HG03432 (cell line): ENCODE results near the gene PHF2.

ENCODE experiments used
- ATAC-seq: cut with Tn5 transposase; IDR thresholded peaks from one replicate; pipeline ENCODE4 v1.9.1; 2021; ENCODE audit warnings: mild to moderate bottlenecking, moderate library complexity; ENCODE audit not compliant: unreplicated experiment

The PHF2 gene

DNA sequence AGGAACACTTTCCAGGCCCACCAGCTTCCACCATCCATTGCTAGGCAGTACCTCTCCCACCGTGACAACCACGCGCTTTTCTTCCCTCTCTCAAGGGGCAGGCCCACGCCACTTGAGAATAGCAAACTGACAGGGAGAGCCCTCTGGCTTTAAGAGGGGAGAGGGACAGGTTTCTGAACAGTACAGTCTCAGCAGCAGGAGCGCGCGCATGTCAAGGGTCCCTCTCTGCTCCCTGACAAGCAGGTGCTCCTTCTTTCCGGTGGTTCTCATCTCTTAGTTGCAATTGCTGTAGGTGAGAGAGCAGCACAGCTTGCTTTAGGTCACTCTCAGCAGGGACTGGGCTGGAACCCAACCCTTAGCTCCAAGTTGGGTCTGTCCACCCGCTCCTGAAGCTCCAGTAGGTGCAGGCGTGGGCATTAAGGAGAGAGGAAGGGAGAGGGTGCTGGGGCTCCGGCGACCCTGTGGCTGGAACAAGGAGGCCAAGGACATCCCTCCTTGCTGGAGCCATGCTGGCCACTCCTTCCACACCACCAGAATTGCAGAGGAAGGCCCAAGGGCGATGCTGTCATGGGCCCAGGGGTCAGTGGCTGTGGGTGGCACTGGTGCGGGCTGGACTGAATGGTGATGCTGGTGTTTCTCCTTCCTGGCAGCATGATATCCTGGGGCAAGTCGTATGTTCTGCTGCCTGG lies 9.0 kb upstream of the PHF2 start:
- ATAC-seq, result peak; percentile 3

DNA sequence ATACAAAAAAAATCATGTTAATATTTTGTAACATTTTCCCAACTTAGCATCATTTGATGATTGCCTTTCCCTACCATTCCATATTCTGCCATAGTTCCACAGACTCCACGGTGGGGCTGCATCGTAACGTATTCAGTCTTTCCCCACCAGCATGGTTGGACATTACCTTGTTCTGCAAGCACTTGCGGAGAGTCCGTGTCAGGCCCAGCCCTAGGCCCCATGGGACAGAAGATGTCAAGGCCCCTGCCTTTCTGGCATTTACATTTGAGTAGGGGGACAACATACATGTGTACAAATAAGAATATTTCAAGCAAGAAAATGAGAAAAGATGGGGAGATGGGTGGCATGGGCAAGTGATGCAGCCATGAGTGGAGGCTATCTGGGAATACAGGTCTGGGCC lies 8.2 kb upstream of the PHF2 start:
- ATAC-seq, result no peak

DNA sequence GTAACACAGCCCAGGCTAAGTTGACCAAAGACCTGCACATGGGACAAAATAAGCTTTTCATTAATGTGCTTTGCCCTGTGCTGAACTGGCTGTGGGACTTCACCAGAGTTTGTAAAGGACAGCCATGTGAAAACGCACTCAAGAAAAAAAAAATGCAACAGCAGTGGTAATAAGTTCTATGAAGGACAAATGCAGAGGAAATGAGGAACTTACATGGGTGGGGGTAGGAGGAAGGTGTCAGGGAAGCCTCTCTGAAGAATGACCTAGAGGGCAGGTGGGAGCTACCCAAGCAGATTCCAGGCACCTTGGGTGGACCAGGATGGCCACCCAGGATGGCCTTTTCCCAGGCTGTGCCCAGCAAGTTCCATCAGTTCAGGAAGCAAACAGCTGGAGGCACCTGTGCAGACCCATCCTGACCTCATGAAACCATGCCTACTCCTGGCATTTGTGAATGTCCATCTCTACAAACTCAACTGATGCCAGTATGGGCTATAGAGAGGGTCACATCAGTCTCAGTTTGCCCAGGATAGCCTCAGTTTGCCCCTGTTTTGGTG lies 6.7 kb upstream of the PHF2 start:
- ATAC-seq, result no peak

DNA sequence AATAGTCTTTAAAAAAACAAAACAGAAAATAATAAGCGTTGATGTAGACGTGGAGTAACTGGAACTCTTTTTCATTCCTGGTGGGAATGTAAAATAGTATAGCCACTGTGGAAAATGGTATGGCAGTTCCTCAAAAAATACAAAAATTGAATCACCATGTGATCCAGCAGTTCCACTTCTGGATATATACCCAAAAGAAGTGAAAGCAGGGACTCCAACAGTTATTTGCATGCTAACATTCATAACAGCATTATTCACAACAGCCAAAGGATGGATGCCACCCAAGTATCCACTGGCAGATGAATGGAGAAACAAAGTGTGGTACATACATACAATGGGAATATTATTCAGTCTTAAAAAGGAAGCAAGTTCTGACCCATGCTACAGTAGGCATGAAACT lies 4.2 kb upstream of the PHF2 start:
- ATAC-seq, result no peak

DNA sequence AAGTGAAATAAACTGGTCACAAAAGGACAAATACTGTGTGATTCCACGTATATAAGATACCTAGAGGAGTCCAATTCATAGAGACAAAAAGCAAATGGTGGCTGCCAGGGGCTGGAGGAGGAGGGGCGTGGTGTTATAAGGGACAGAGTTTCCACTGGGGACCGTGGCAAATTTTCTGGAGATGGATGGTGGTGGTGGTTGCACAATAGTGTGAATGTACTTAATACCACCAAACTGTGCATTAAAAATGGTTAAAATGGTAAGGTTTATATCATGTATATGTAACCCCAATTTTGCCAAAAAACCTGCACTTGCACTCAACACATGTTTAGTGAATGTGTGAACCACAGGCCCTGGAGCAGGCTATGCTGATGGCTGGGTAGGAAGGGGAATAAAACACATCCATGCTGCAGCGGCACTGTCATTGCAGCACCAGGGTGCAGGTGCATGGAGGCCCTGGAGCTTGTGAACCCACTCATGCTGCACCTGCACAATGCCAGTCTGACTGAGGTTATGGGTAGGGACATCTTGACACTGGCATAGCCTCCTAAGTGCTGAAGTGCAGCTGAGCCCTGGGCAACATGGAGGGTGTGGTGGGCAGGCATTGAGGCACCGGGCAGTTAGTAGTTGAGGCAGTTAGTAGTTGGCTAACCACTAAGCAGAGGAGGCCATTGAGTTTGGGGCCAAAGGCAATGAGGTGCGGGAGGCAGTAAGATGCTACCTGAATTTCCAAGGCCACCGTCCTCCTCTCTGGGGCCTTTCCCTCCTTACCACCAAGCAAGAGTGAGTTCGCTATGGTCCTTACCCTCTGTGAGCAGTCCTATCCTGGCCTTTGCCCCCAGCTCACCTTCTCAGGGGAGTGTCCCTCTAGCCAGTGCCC lies 3.5 kb upstream of the PHF2 start:
- ATAC-seq, result no peak

DNA sequence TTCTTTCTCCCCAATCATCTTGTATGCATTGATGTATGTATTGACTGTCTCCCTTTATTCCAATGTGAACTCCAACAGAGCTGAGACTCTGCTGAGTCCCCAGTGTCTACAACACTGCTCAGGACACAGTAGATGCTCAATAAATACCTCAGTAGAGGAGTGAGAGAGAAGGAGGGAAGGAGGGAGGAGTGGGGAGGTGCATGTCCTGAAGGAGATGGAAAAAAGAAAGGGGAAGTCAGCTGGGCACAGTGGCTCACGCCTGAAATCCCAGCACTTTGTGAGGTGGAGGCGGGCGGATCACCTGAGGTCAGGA lies 2.9 kb upstream of the PHF2 start:
- ATAC-seq, result no peak

DNA sequence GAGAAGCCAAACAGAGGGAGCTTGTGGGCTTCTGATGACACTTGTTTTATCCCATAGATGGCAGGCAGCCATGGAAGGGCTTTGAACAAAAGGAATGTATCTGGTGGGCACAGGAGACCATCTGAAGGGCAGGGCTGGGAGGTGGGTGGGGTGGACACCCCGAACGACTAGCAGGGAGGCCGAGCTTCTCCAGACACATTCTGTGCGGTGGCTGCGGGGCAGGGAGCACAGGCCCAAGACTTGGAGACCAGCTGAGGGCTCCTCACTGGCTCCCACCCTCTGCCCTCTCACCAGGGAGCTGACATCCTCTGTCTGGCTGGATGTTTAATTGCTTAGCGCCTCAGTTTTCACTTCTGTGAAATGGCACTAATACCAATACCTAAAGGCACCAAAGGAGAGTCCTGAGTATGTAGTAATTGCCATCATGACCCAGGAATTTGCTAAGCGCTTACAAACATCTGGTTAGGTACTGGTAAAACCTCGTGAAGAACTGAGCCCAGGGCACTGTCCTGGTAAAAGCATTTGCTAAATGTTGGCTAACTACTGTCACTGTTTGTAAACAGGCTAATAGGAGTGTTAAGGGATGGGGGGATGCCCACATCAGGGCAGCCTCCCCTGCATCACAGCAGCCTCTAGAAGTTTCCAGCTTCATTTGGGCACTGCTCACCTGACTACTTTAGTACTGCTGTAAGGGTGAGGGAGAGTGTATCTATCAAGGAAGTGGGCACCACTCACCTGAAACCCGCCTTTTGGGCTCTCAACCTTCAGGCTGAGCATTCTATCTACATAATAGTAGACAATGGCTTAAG lies 2.1 kb upstream of the PHF2 start:
- ATAC-seq, result no peak

DNA sequence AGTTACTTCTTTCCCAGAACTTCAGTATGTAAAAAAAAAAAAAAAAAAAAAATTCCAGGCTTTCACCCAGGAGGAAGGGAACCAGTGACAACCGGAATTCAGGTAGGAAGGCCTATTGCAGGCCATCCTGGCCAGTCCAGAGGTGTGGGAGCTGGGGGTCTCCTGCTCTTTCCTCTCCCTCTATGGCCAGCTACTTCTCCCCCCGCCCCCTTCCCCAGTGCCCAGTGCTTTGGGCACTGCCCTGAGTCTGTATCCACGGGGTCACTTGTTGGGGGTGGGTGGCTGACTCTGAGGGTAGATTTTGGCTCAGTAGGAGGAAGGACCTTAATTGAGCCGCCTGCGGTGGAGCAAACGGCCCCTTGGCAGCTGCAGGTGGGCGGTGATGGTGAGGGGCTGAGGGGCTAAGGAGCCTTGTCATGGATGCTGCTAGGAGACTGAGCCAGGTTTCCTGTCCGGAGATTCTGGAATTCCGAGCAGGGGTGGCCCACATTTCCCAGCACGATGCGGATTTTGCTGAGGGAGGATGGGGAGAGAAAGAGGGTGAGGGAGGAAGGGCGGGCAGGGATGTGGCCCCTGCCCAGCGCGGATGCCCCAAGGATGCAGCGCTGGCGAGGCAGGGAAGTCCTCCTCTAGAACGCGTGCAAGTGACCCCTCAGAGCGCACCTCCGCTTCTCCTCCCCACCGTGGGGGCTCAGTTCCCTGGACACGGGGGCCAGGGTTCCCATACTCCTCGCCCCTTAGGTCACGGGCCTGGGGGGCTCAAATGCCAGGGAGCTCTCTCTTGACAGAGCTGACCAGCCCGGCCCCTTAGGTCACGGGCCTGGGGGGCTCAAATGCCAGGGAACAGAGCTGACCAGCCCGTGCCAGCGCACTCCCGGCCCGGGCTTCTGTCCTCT lies 1.2 kb upstream of the PHF2 start:
- ATAC-seq, result no peak

DNA sequence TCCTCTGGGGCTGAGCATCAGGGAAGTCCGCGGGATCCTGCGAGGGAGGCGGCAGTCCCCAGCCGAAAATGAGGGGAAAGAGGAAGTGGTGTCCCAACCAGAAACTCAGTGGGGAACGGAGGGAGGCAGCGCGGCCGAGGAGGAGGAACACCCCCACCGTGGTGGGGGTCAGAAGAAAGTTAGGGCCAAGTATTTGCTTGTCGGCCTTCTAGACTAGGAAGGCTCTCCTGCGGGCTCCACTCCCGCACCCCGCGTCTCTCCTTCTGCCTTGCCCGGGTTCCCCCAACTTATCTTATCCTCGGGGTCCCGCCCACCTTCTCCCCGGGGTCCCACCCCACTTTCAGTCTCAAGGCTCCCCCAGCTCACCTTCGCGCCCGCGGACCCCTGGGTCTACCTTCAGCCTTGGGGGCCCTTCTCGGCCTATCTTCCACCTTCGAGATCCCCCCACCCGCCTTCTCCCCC lies 557 bp upstream of the PHF2 start:
- ATAC-seq, result peak; percentile 34

DNA sequence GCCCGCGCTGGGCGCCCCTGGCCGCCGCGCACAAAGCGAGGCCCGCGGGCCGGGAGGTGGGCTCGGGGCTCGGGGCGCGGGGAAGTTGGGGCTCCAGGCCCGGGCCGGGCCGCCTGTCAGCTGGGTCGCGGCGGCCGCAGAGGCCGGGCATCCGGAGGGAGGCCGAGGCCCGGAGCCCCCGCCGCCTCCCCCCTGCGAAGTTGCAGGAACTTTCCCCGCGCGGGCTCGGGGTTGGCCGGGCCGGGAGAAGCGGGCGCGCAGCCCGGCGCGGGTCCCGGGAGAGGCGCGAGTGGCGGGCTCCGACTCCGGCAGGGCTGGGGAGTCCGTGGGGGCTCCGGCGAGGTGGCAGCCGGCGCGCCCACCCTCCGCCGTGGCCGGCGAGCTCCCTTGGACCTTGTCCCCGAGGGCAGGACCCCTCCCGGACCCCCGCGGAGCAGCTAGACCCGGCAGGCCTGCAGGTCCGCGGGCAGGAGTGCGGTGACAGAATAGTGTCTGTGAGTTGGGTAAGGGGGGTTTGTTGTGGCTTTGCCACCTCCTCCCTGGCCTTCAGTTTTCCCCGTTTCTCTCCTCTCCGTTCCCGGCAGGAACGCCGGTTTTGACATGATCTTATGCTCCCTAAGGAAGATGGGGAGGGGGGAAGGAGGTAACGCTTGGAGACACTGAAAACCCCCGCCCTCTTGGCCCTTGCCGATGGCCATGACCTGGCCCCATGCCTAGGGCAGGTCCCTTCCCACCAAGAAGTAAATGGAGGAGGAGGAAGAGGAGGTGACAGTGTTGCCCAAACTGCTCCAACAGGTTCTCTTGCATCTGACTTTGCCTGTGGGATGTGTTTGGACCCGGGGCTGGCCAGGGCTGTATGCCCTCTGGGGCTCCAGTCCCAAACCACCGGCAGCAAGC lies 942 bp downstream of the PHF2 start:
- ATAC-seq, result peak; percentile 24

DNA sequence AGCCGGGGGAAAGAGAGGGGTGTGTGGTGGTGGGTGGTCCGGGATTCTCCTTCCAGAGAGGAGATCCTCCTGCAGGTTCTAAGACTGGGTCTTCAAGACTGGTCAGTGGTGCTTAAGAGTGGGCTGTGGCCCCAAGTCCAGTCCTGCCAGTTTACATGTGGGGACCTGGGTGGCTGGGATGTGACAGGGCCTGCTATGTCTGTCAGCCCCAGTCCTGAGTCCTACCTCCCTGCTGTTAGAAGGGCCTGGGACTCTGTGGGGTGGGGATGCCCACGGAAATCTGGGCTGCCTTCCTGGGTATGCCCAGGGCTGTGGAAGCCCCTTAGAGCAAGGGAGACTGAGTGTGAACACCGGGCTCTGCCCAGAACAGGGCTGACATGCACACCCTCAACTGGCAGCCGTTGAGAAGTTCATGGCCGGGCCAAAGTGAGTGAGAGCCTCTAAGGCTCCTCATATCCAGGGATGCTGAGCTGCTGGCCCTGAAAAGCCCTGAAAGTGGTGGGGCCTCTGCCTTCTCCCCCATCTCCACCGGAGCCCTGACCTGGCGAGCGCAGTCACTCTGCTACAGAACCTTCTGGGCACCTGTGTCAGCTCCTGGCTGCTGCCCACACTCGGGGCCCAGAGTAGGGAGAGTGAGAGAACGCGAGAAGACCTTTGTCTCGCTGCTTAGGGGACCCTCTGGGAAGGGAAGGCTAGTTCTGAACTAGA lies 1.7 kb downstream of the PHF2 start:
- no peak for ATAC-seq

DNA sequence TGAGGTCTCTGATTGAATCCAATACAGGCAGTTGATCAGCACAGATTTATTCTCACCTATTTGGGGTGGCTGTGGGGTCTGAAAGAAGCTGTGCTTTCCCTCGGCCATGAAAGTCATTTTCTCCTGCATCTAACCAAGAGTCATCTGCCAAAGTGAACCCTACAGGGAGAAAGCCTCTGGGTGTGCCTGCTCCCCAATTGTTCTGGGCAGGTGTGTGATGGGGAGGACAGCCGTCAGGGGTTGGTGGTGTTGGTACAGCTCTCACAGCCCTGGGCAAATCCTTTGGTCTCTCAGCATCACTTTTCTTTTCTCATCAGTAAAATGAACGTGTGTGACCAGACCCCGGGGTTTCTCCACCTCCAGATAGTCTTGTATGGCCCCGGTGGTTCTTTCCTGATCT lies 2.5 kb downstream of the PHF2 start:
- ATAC-seq, result no peak

DNA sequence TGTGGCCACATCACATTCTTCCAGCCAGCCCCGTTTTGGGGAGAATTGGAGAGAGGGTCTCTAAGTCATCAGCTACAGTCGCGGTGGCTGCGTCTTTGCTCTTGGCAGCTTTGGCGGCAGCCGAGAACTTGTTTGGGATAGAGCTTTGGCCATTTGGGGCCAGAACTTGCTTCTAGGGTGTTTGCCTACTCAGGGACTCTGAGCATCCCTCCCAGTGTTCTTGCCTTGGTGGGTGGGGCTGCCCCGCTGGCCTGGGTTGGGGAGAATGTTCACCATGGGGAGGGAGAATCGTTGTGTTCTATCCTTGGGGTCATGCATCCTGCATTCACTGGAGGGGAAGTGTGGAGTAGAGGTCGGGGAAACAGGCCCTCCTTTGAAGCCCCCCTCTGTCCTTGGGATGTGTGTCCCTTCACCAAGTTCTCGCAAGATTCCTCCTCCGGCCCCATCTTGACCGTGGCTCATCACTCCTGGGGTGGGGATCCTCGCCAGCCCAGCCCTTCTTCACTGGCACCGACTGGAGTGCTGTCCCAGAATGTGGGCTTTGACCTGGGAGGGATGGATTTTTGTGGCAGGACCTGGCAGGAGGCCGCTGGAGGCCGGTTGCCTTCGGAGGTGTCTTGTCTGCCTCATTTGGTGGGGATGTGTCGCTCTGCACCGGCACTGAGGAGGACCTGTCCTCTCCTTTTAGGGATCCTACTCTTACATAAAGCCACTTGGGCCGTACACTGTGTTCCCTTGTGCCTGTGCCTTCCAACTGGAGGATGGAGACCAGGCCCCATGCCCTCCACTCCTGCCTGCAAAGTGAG lies 3.5 kb downstream of the PHF2 start:
- no peak for ATAC-seq

DNA sequence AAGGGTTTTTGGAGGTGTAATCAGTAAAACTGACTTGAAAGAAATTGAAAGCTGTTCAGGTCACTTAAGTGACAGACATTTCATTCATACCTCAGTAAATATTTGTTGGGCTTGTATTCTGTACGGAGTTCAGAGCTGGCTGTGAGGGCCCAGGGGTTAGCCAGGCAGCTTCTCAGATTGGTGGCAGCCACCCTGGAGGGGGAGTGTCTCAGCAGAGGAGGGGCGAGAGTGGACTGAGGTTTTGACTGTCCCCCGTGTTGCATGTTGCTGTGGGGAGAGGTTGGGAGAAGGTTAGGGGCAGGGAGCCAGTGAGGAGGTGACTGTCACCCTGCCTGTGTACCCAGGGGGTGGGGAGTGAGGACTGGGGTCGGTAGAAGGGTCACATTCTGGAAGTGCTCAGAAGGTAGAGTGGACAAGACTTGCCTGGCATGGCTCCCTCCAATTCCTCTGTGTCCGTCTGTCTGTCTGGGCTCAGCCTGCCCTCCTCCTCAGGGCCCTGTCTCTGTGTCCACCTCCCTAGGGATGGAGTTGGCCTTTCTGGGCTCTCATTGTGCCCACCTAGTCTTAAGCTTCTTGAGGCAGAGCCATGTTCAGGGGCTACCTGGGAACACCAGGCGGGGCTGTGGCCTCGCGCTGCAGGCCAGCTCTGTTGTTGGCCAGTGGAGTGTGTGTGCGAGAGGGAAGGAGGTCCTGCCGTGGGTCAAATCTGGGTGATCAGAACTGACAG lies 4.4 kb downstream of the PHF2 start:
- no peak for ATAC-seq

DNA sequence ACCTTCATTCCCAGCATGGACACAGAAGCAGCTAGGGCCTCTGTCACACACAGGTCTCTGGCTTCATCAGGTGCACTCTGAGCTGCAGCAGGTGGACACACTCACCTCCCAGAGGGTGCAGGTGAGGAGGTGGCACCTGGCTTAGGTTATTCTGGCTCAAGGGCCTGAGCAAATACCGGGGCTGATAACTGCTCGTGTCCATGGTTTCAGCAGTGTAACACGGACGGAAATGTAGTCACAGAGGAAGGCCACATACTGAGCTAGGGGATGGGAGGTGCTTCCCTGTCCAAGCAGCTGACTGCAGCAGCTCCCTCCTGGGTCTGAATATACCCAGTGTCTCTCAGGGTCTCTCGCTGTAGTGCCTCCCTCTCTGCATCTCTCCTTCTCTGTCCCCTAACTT lies 5.7 kb downstream of the PHF2 start:
- no peak for ATAC-seq

DNA sequence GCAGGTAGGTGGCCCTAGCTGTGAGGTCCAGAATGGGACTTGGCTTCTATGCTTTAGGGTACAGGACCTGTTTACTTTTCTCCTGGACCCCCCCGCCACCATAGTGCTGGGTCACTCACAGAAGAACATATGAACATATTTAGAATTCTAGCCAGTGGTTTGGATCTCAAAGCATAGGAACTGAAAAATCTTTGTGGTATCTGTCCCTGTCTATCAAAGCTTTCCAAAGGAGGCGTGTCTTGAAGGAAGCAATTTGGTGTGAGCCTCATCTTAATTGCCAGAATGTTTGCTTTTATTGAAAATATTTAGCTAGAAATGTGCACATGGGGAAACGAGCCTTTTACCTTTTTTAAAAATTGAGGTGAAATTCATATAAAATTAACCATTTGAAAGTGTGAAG lies 6.2 kb downstream of the PHF2 start:
- ATAC-seq, result no peak

DNA sequence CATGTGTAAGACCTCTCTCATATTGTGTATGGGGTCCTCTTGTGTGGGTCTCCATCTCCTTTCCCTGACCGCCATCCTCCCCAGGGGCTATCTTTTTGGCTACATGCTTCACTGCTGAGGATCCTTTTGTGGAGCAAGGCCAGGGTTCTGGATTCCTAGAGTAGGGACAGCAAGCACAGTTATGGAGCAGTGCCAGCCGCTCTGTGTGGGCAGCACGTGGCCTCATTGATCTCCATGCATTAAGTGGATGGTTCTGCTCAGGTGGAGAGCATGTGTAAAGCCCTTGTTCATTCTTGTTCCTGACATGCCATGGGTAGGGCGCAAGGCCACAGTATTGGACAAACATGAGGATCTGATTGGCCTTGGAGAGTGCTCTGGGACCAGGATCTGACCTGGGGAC lies 8.9 kb downstream of the PHF2 start:
- ATAC-seq, result no peak
